GM12878 (cell line): ENCODE results near the gene COPRS. TPM values are rescaled to one million over a fixed set of nuclear protein-coding genes. Genes with fewer than 3 reads are reported as not detected.

Source experiments
- ATAC-seq: fragments of 200-7000 bp; cut with Tn5 transposase; 3 replicates; pipeline ENCODE4 v1.9.1; 2020; ENCODE audit warnings: mild to moderate bottlenecking, moderate library complexity
- BruUV-seq: library from RNA; stranded (reverse); fragments of 400-500 nt; replicated peaks from 2 replicates; lab custom pipeline; 2021; lab: Mats Ljungman, UMichigan
- CTCF ChIA-PET: fragments of 300-600 bp; sonication (Branson Sonifier 250); formaldehyde crosslinking; extraction: SDS; loops from one replicate; lab custom pipeline; 2021; ENCODE audit warnings: inconsistent platforms; lab: Yijun Ruan, JAX
- POLR2A ChIA-PET: fragments of 350-600 bp; formaldehyde crosslinking; extraction: SDS; loops from one replicate; lab custom pipeline; 2021; ENCODE audit warnings: inconsistent platforms; lab: Charles Lee
- RAD21 ChIA-PET: fragments of 300-600 bp; sonication (Branson Sonifier 250); formaldehyde crosslinking; loops from one replicate; lab custom pipeline; 2023; ENCODE audit warnings: antibody characterized with exemption; ENCODE audit not compliant: unreplicated experiment; lab: Charles Lee
- SMC1A ChIA-PET: fragments of 300-600 bp; sonication (Branson Sonifier 250); formaldehyde crosslinking; loops from one replicate; lab custom pipeline; 2023; ENCODE audit not compliant: unreplicated experiment, uncharacterized antibody; lab: Charles Lee
- DNase-seq: peaks from one replicate; pipeline ENCODE4 v3.0.0-alpha.2; 2011; ENCODE audit warnings: low read depth, low spot score
- FAIRE-seq: peaks from 3 replicates; lab custom pipeline; 2011; peaks lifted over from hg19 to GRCh38; lab: Jason Lieb, UNC
- H2AFZ ChIP-seq: 2 replicates; pipeline ENCODE4 v1.6.0; 2011; ENCODE audit warnings: low read depth, low read length, control low read depth; ENCODE audit not compliant: control insufficient read depth
- H3K27ac ChIP-seq: 2 replicates; pipeline ENCODE4 v1.5.1; 2011; ENCODE audit warnings: control low read depth; ENCODE audit not compliant: control insufficient read depth, insufficient read depth
- H3K27me3 ChIP-seq, 2 experiments: replicated peaks in 1 of 2; 2 replicates each; pipeline versions ENCODE4 v1.6.0 to v1.6.1; 2011; ENCODE audit warnings: low read length in 1 of 2; ENCODE audit not compliant: control insufficient read depth in 2 of 2, insufficient read depth in 2 of 2
- H3K36me3 ChIP-seq, 2 experiments: 2 replicates each; pipeline ENCODE4 v1.5.1; 2011; ENCODE audit warnings: low read length in 1 of 2; ENCODE audit not compliant: control insufficient read depth in 2 of 2, insufficient read depth in 2 of 2
- H3K4me1 ChIP-seq: 2 replicates; pipeline ENCODE4 v1.6.1; 2011; ENCODE audit warnings: mild to moderate bottlenecking, low read length, moderate library complexity, mixed read lengths; ENCODE audit not compliant: control insufficient read depth, insufficient read depth
- H3K4me2 ChIP-seq: 2 replicates; pipeline ENCODE4 v1.6.0; 2011; ENCODE audit warnings: control low read depth; ENCODE audit not compliant: control insufficient read depth, insufficient read depth
- H3K4me3 ChIP-seq: fragments of 200-600 bp; sonication (generic); 2 replicates; pipeline ENCODE4 v1.5.1; 2016
- H3K79me2 ChIP-seq: 2 replicates; pipeline ENCODE4 v1.6.0; 2011; ENCODE audit warnings: low read length; ENCODE audit not compliant: control insufficient read depth, insufficient read depth
- H3K9ac ChIP-seq: 2 replicates; pipeline ENCODE4 v1.8.0; 2011; ENCODE audit warnings: low read length, control low read depth, mixed read lengths; ENCODE audit not compliant: control insufficient read depth, insufficient read depth
- H3K9me3 ChIP-seq: replicated peaks from 3 replicates; pipeline ENCODE4 v1.5.1; 2011; ENCODE audit warnings: mild to moderate bottlenecking, low read length; ENCODE audit not compliant: control insufficient read depth, insufficient read depth
- H4K20me1 ChIP-seq: 2 replicates; pipeline ENCODE4 v1.6.0; 2011; ENCODE audit not compliant: control insufficient read depth, insufficient read depth
- CTCF ChIP-seq, 3 experiments: IDR thresholded peaks in 2 of 3; conservative IDR thresholded peaks in 1 of 3; 2 replicates each; pipeline ENCODE4 v1.5.1; 2011; ENCODE audit warnings: low read depth in 3 of 3, low read length in 3 of 3, mild to moderate bottlenecking in 3 of 3, control low read depth in 2 of 3, moderate library complexity in 2 of 3, inconsistent platforms in 1 of 3, mixed read lengths in 1 of 3; ENCODE audit not compliant: control insufficient read depth in 2 of 3, insufficient read depth in 1 of 3; ENCODE audit errors: extremely low read depth in 1 of 3
- CUX1 ChIP-seq: IDR thresholded peaks from 2 replicates; pipeline ENCODE4 v1.6.1; 2012; ENCODE audit warnings: improper control_type of control experiment, low read depth, low read length; ENCODE audit not compliant: insufficient replicate concordance
- IRF4 ChIP-seq: IDR thresholded peaks from 2 replicates; pipeline ENCODE4 v1.6.1; 2011; ENCODE audit warnings: low read depth, low read length
- JUND ChIP-seq: IDR thresholded peaks from 2 replicates; pipeline ENCODE4 v1.6.1; 2012; ENCODE audit warnings: low read depth, mild to moderate bottlenecking, low read length, improper control_type of control experiment, moderate library complexity
- MEF2B ChIP-seq: fragments of 450-650 bp; IDR thresholded peaks from 2 replicates; pipeline ENCODE4 v1.6.1; 2018; ENCODE audit warnings: mild to moderate bottlenecking, moderate library complexity; ENCODE audit not compliant: partially characterized antibody, poor library complexity, severe bottlenecking
- PML ChIP-seq: IDR thresholded peaks from 2 replicates; pipeline ENCODE4 v1.6.1; 2012; ENCODE audit warnings: low read length, inconsistent platforms
- RCOR1 ChIP-seq: conservative IDR thresholded peaks from 2 replicates; pipeline ENCODE4 v1.6.1; 2012; ENCODE audit warnings: low read depth, low read length, improper control_type of control experiment
- STAT3 ChIP-seq: IDR thresholded peaks from 2 replicates; pipeline ENCODE4 v1.6.1; 2011; ENCODE audit warnings: low read depth, low read length, improper control_type of control experiment
- WGBS: methylation state at CpG from one replicate; pipeline ENCODE4 v1.1.6; 2016; ENCODE audit warnings: low lambda C conversion rate; ENCODE audit not compliant: insufficient replicate concordance, insufficient coverage; ENCODE audit errors: missing lambda C conversion rate; 5-methylcytosine and 5-hydroxymethylcytosine counted together
- in situ Hi-C: fragments of 300-500 bp; cut with MboI; formaldehyde crosslinking; loops from 9 replicates; pipeline ENCODE4 v1.14.3; 2018; ENCODE audit warnings: mixed read lengths
- intact Hi-C: fragments of 100-400 bp; cut with micrococcal nuclease; formaldehyde crosslinking; loops from one replicate; pipeline ENCODE4 v1.14.2; 2022; ENCODE audit not compliant: unreplicated experiment
- polyA plus RNA-seq, 11 experiments: library from polyadenylated mRNA; depleted of rRNA in 4 of 11; unstranded in 6 of 11; stranded (reverse) in 5 of 11; fragments of >200 nt; fragmentation: Nextera tagmentation in 4 of 11; fragmentation: Illumina TruSeq in 1 of 11; extraction: Ambion mirVana in 4 of 11; extraction: Trizol in 1 of 11; gene quantifications; 1 replicate in 1 of 11; 2 replicates in 10 of 11; pipeline versions ENCODE4 v1.2.1 to v1.2.3, GENCODE V29; 2011 to 2016; ENCODE audit warnings: inconsistent platforms in 2 of 11, missing spikeins in 2 of 11, low read depth in 1 of 11
- total RNA-seq, 4 experiments: library from RNA; depleted of rRNA in 3 of 4; stranded (reverse); fragments of >200 nt in 3 of 4; fragmentation: Illumina TruSeq in 1 of 4; extraction: Trizol in 1 of 4; gene quantifications; 2 replicates each; pipeline versions ENCODE4 v1.2.1 to v1.2.3, GENCODE V29; 2013 to 2021

Gene COPRS
- total and polyA plus RNA-seq, 10 of the 15 experiments (the other 5 are each of a cell fraction or from before 2014, with no cell fraction given): 6.3 to 41.9 (median 31.4) TPM

DNA sequence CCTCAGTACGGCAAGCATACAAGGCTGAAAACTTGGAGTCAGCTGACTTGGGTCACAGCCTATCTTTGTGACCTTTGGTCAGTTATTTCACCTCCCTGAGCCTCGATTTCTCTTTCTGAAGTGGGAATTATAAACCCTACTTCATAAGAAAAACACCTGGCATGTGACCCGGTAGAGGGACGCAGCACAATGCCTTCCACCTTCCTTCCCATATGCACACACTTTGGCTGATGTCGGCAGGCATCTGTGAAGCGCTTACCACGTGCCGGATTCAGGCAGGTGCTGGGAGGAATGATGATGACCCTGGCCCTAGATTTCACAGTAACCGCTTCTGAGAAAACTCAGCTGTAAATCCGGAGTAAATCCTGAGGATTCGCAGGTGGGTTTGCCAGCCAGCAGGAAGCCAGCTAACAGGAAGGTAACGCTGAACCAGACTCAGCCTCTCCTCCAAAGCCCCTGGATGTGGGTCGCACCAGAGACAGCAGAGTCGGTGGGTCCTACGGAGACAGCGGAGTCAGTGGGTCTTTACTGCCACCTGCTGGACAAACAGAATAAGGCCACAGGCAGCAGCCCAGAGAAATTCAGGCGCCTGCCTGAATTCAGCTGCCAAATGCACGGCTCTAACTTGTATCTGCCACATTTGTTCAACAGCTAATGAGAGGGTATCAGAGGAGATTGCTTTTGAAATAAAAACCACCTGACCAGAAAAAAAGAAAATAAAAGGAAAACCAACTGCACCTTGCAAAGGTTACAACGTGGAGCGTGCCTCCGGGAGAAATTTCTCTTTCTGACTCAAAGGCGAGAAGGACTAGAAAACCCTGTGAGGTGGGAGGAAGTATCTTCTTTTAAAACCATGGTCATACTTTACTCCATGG, 16.6 kb downstream of the COPRS start (continued):
- TF ChIP-seq CTCF (IDR thresholded peaks at IDR 0.05 in 2 of 3, conservative IDR thresholded peaks at IDR 0.05 in 1 of 3; ENCODE audit: control insufficient read depth in 2 of 3, extremely low read depth in 1 of 3, insufficient read depth in 1 of 3, low read depth in 3 of 3, low read length in 3 of 3): peak; percentile 90 to 95 (median 92)
- TF ChIP-seq, all 136 proteins: peak for 6

DNA sequence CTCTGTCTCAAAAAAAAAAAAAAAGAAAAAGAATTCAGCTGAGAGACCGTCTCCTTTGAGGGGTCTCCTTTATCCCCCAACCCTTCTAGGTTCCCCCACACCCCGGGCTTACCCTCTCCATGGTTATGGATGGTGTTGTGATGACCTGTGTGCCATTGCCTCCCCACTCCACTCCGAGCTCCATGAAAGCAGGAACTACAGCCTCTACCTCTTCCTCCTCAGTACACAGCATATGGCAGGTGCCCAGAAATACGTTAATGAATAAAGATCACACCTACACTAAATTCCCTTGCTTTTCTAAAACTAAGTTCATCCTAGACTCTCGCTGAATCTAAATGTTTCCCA, 17.2 kb downstream of the COPRS start:
- FAIRE-seq (no peak), DNase-seq (no peak), ATAC-seq (no peak)
- Histone ChIP-seq H3K9me3 (no peaks in the 10 kb centered on the region), H3K4me2 (no peak overlapping the region), H3K27me3 (no peaks in the 10 kb centered on the region), H3K36me3 (no peaks in the 10 kb centered on the region), H3K4me3 (no peak overlapping the region), H4K20me1 (no peaks in the 10 kb centered on the region), H3K79me2 (no peaks in the 10 kb centered on the region), H3K4me1 (no peaks in the 10 kb centered on the region), H2AFZ (no peak overlapping the region), H3K9ac (no peak overlapping the region), H3K27ac (no peak overlapping the region)
- no TSS peak for BruUV-seq
- POLR2A ChIA-PET: interaction anchor here (1.3 to 1.8 kb wide), 2 partner anchors 307 to 308 kb away, joined by 3 to 9 read pairs; no protein-coding TSS in a partner anchor
- SMC1A ChIA-PET: interaction anchor here (0.7 to 5.1 kb wide), 15 partner anchors 11 to 406 kb away, joined by 3 to 78 read pairs (median 5); no protein-coding TSS in a partner anchor
- in situ Hi-C loops: loop anchor here (5.0 to 10.0 kb wide), 2 partner anchors 285 to 307 kb away; no protein-coding TSS in a partner anchor
- RAD21 ChIA-PET: interaction anchor here (1.0 to 3.7 kb wide), 16 partner anchors 15 to 470 kb away, joined by 3 to 65 read pairs (median 5); partner anchors contain the start of gene UTP6
- intact Hi-C loops: loop anchor here (1.0 to 10.0 kb wide), 5 partner anchors 157 to 455 kb away; no protein-coding TSS in a partner anchor
- CTCF ChIA-PET: interaction anchor here (0.6 to 5.6 kb wide), 44 partner anchors 8 to 414 kb away, joined by 3 to 85 read pairs (median 5); partner anchors contain the start of gene UTP6
- 33% methylated on average over 4 of the region's 5 CpGs for WGBS
- TF ChIP-seq CUX1 (no peak), MEF2B (no peak), PML (no peak), IRF4 (no peak), CTCF (IDR thresholded peaks at IDR 0.05 in 2 of 3, conservative IDR thresholded peaks at IDR 0.05 in 1 of 3; ENCODE audit: control insufficient read depth in 2 of 3, extremely low read depth in 1 of 3, insufficient read depth in 1 of 3, low read depth in 3 of 3, low read length in 3 of 3) (no peak), STAT3 (no peak), RCOR1 (no peak), JUND (no peak)
